Measurements from ENCODE around the gene GSG1L2.

- TF ChIP-seq, protein P1, sequence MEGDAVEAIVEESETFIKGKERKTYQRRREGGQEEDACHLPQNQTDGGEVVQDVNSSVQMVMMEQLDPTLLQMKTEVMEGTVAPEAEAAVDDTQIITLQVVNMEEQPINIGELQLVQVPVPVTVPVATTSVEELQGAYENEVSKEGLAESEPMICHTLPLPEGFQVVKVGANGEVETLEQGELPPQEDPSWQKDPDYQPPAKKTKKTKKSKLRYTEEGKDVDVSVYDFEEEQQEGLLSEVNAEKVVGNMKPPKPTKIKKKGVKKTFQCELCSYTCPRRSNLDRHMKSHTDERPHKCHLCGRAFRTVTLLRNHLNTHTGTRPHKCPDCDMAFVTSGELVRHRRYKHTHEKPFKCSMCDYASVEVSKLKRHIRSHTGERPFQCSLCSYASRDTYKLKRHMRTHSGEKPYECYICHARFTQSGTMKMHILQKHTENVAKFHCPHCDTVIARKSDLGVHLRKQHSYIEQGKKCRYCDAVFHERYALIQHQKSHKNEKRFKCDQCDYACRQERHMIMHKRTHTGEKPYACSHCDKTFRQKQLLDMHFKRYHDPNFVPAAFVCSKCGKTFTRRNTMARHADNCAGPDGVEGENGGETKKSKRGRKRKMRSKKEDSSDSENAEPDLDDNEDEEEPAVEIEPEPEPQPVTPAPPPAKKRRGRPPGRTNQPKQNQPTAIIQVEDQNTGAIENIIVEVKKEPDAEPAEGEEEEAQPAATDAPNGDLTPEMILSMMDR (IDR thresholded peaks at IDR 0.05), result no peak
- TF ChIP-seq POLR2A (IDR thresholded peaks at IDR 0.05), result no peak
These were observed 2.2 kb upstream of the GSG1L2 start for GRCh38 chr17:9824094-9824493.
